HCT116 (cell line): ENCODE measurements around the gene HTR3B. TPM values are rescaled to one million over a fixed set of nuclear protein-coding genes. Genes with fewer than 3 reads are reported as not detected.

Experiments used
- ATAC-seq: fragments of 200-7000 bp; cut with Tn5 transposase; 2 replicates; pipeline ENCODE4 v1.9.1; 2020; ENCODE audit warnings: mild to moderate bottlenecking, moderate library complexity
- BruUV-seq: library from RNA; stranded (reverse); fragments of 400-500 nt; replicated peaks from 2 replicates; lab custom pipeline; 2021; lab: Mats Ljungman, UMichigan
- CTCF ChIA-PET: fragments of 300-600 bp; sonication (Branson Sonifier 250); formaldehyde crosslinking; loops from one replicate; lab custom pipeline; 2021; ENCODE audit warnings: antibody characterized with exemption; lab: Charles Lee
- POLR2A ChIA-PET: fragments of 300-600, 350-600 bp; sonication (Branson Sonifier 250); formaldehyde crosslinking; loops from one replicate; lab custom pipeline; 2021; ENCODE audit warnings: antibody characterized with exemption; lab: Charles Lee
- RAD21 ChIA-PET, 2 experiments: fragments of 300-600 bp; sonication (Branson Sonifier 250); formaldehyde crosslinking; loops; one replicate each; lab custom pipeline; 2023; ENCODE audit warnings: low total read pairs in 2 of 2; ENCODE audit not compliant: uncharacterized antibody in 2 of 2, unreplicated experiment in 2 of 2, low non-redundant PET in 1 of 2; lab: Charles Lee
- DNase-seq: peaks from one replicate; pipeline ENCODE4 v3.0.0-alpha.2; 2010; ENCODE audit warnings: low read depth, low spot score
- H2AFZ ChIP-seq: fragments of 200-600 bp; shearing (Covaris generic), sonication (generic); 2 replicates; pipeline ENCODE4 v1.6.1; 2017; ENCODE audit warnings: low read depth, mixed run types, mixed read lengths, antibody characterized with exemption, low read length; ENCODE audit not compliant: poor library complexity, severe bottlenecking
- H3K27ac ChIP-seq: 2 replicates; pipeline ENCODE4 v1.5.1; 2012; ENCODE audit warnings: low read depth, low read length
- H3K27me3 ChIP-seq: fragments of 200-600 bp; sonication (generic); 2 replicates; pipeline ENCODE4 v1.6.1; 2016; ENCODE audit warnings: mixed run types, low read length, mixed read lengths; ENCODE audit not compliant: insufficient read depth
- H3K36me3 ChIP-seq, 2 experiments: fragments of 200-500 bp in 1 of 2; fragments of 200-600 bp in 1 of 2; sonication (Bioruptor generic) in 1 of 2; sonication (generic) in 1 of 2; 2 replicates each; pipeline versions ENCODE4 v1.5.1 to v1.6.1; 2014 to 2016; ENCODE audit warnings: low read length in 2 of 2, inconsistent platforms in 1 of 2, mixed read lengths in 1 of 2, mixed run types in 1 of 2; ENCODE audit not compliant: insufficient read depth in 2 of 2, control insufficient read depth in 1 of 2
- H3K4me1 ChIP-seq, 2 experiments: fragments of 200-600 bp in 1 of 2; sonication (generic) in 1 of 2; 2 replicates each; pipeline versions ENCODE4 v1.5.1 to v1.6.1; 2012 to 2017; ENCODE audit warnings: low read length in 2 of 2, inconsistent platforms in 1 of 2, mild to moderate bottlenecking in 1 of 2, mixed read lengths in 1 of 2, mixed run types in 1 of 2, moderate library complexity in 1 of 2; ENCODE audit not compliant: insufficient read depth in 2 of 2, control insufficient read depth in 1 of 2
- H3K4me2 ChIP-seq: fragments of 200-600 bp; sonication (generic); 2 replicates; pipeline ENCODE4 v1.6.1; 2017; ENCODE audit warnings: mixed run types, low read length, mixed read lengths
- H3K4me3 ChIP-seq, 2 experiments: fragments of 200-600 bp in 1 of 2; sonication (generic) in 1 of 2; replicated peaks in 1 of 2; 2 replicates each; pipeline ENCODE4 v1.5.1; 2011 to 2016; ENCODE audit warnings: low read length in 2 of 2, control low read depth in 1 of 2, low read depth in 1 of 2, mild to moderate bottlenecking in 1 of 2, mixed read lengths in 1 of 2, mixed run types in 1 of 2
- H3K79me2 ChIP-seq: fragments of 200-600 bp; sonication (generic); 2 replicates; pipeline ENCODE4 v1.6.1; 2017; ENCODE audit warnings: mild to moderate bottlenecking, mixed run types, low read length, moderate library complexity, mixed read lengths; ENCODE audit not compliant: insufficient read depth
- H3K9ac ChIP-seq: fragments of 200-600 bp; sonication (generic); 2 replicates; pipeline ENCODE4 v1.6.1; 2016; ENCODE audit warnings: low read length, mixed read lengths
- H3K9me2 ChIP-seq: fragments of 200-600 bp; sonication (generic), shearing (Covaris generic); 2 replicates; pipeline ENCODE4 v1.6.1; 2017; ENCODE audit warnings: mixed run types, mild to moderate bottlenecking, moderate library complexity; ENCODE audit not compliant: insufficient read depth
- H3K9me3 ChIP-seq, 2 experiments: fragments of 200-500 bp in 1 of 2; fragments of 200-600 bp in 1 of 2; sonication (Bioruptor generic) in 1 of 2; sonication (generic) in 1 of 2; 2 replicates each; pipeline ENCODE4 v1.6.1; 2014 to 2017; ENCODE audit warnings: low read length in 2 of 2, mixed read lengths in 2 of 2, inconsistent platforms in 1 of 2, low read depth in 1 of 2, mild to moderate bottlenecking in 1 of 2, mixed run types in 1 of 2, moderate library complexity in 1 of 2; ENCODE audit not compliant: control insufficient read depth in 1 of 2, insufficient read depth in 1 of 2
- H4K20me1 ChIP-seq: fragments of 200-600 bp; sonication (generic), shearing (Covaris generic); 2 replicates; pipeline ENCODE4 v1.6.1; 2017; ENCODE audit warnings: mixed run types, mild to moderate bottlenecking, moderate library complexity; ENCODE audit not compliant: insufficient read depth
- CEBPB ChIP-seq: IDR thresholded peaks from 2 replicates; pipeline ENCODE4 v1.6.1; 2012; ENCODE audit warnings: low read depth
- ELF1 ChIP-seq: IDR thresholded peaks from 2 replicates; pipeline ENCODE4 v1.6.1; 2012; ENCODE audit warnings: low read depth, borderline replicate concordance
- EZH2 ChIP-seq: fragments of 200-600 bp; sonication (generic); IDR thresholded peaks from 2 replicates; pipeline ENCODE4 v1.6.1; 2017; ENCODE audit warnings: antibody characterized with exemption, mixed run types
- JUND ChIP-seq: IDR thresholded peaks from 2 replicates; pipeline ENCODE4 v1.6.1; 2012
- MAX ChIP-seq: IDR thresholded peaks from 2 replicates; pipeline ENCODE4 v1.6.1; 2012
- POLR2A ChIP-seq: IDR thresholded peaks from 2 replicates; pipeline ENCODE4 v1.7.0; 2011; ENCODE audit warnings: borderline replicate concordance; ENCODE audit not compliant: insufficient read depth, insufficient read length; ENCODE audit errors: extremely low read depth
- POLR2AphosphoS5 ChIP-seq: IDR thresholded peaks from 2 replicates; pipeline ENCODE4 v1.6.1; 2011; ENCODE audit warnings: mild to moderate bottlenecking, low read depth, low read length, moderate library complexity
- SP1 ChIP-seq: IDR thresholded peaks from 2 replicates; pipeline ENCODE4 v1.6.1; 2012; ENCODE audit warnings: low read depth
- SRF ChIP-seq: IDR thresholded peaks from 2 replicates; pipeline ENCODE4 v1.6.1; 2012; ENCODE audit warnings: low read depth
- YY1 ChIP-seq: IDR thresholded peaks from 2 replicates; pipeline ENCODE4 v1.6.1; 2011; ENCODE audit warnings: low read length, low read depth, moderate library complexity, mild to moderate bottlenecking; ENCODE audit not compliant: insufficient replicate concordance; ENCODE audit errors: extremely low read depth
- ZBTB33 ChIP-seq: IDR thresholded peaks from 2 replicates; pipeline ENCODE4 v1.6.1; 2011; ENCODE audit warnings: mild to moderate bottlenecking, low read length, moderate library complexity; ENCODE audit not compliant: insufficient replicate concordance; ENCODE audit errors: extremely low read depth
- ZNF274 ChIP-seq: fragments of 200-500 bp; sonication (Bioruptor generic); IDR thresholded peaks from 2 replicates; pipeline ENCODE4 v1.6.1; 2014; ENCODE audit warnings: mild to moderate bottlenecking, low read depth, low read length, inconsistent platforms
- intact Hi-C: fragments of 100-400 bp; cut with micrococcal nuclease; formaldehyde crosslinking; loops from 2 replicates; pipeline ENCODE4 v1.10.0; 2022
- total RNA-seq: library from RNA; stranded (reverse); gene quantifications from one replicate; pipeline ENCODE4 v1.2.1, GENCODE V29; 2021; ENCODE audit not compliant: unreplicated experiment

Gene HTR3B
- total RNA-seq, 1 experiment from 2014 or later = not detected

DNA sequence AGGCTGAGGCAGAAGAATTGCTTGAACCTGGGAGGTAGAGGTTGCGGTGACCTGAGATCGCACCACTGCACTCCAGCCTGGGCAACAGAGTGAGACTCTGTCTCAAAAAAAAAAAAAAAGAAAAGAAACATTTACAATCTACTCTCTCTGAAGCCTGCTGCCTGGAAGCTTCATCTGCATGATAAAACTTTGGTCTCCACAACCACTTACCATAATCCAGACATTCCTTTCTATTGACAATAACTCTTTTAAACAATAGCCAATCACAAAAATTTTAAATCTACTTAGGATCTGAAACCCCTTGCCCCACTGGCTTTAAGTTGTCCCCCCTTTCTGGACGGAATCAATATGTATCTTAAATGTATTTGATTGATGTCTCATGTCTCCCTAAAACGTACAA, 45.3 kb downstream of the HTR3B start:
- no peaks in the 10 kb centered on the region for H3K9me3 ChIP-seq
- H3K9ac ChIP-seq = no peak overlapping the region
- no peaks in the 10 kb centered on the region for H4K20me1 ChIP-seq
- DNase-seq (no peak), ATAC-seq (no peak)
- H3K27me3 ChIP-seq = peaks cover 22% of the 10 kb centered on the region
- no peaks in the 10 kb centered on the region for H3K36me3 ChIP-seq
- ChIA-PET POLR2A (no interaction called here), CTCF (no interaction called here), RAD21 (no interaction called here)
- no peak for TF ChIP-seq SP1
- TF ChIP-seq ZBTB33 = no peak
- no peak for TF ChIP-seq POLR2AphosphoS5
- TF ChIP-seq ZNF274 = no peak
- TF ChIP-seq MAX = no peak
- no peak for TF ChIP-seq CEBPB
- TF ChIP-seq ELF1 = no peak
- no peak for TF ChIP-seq JUND
- H3K4me3 ChIP-seq = no peak overlapping the region
- H3K27ac ChIP-seq = no peak overlapping the region
- no peak overlapping the region for H2AFZ ChIP-seq
- no TSS peak for BruUV-seq
- H3K79me2 ChIP-seq = no peaks in the 10 kb centered on the region
- intact Hi-C loops = no loop called here
- no peaks in the 10 kb centered on the region for H3K9me2 ChIP-seq
- H3K4me2 ChIP-seq = no peak overlapping the region
- H3K4me1 ChIP-seq = no peaks in the 10 kb centered on the region

- Histone ChIP-seq H3K9ac (no peak overlapping the region), H3K27ac (no peak overlapping the region), H3K9me3 (no peaks in the 10 kb centered on the region), H3K4me1 (no peaks in the 10 kb centered on the region), H3K4me3 (no peak overlapping the region), H2AFZ (no peak overlapping the region), H3K4me2 (no peak overlapping the region), H4K20me1 (no peaks in the 10 kb centered on the region), H3K36me3 (no peaks in the 10 kb centered on the region), H3K79me2 (no peaks in the 10 kb centered on the region), H3K9me2 (no peaks in the 10 kb centered on the region), H3K27me3 (peaks cover 25% of the 10 kb centered on the region)
- no peak for ATAC-seq
- DNase-seq = no peak
- intact Hi-C loops = no loop called here
- POLR2A ChIA-PET = no interaction called here
- RAD21 ChIA-PET = no interaction called here
- CTCF ChIA-PET = no interaction called here
- no peak for TF ChIP-seq SRF
- no peak for TF ChIP-seq CEBPB
- no peak for TF ChIP-seq YY1
- TF ChIP-seq SP1 = no peak
- TF ChIP-seq POLR2A = no peak
- TF ChIP-seq JUND = no peak
- no peak for TF ChIP-seq ELF1
- no peak for TF ChIP-seq EZH2
- BruUV-seq = no TSS peak
These were observed 46.9 kb downstream of the HTR3B start for GRCh38 chr11:113951537-113951936.
